Measurements from ENCODE around the gene GLRA3. TPM values are rescaled to one million over a fixed set of nuclear protein-coding genes. Genes with fewer than 3 reads are reported as not detected.

Gene GLRA3
- polyA plus RNA-seq, 1 donor from 2014 or later: 0.76 TPM

- no peaks in the 10 kb centered on the region for H3K36me3 ChIP-seq (ENCODE audit: insufficient read depth, low read length)
- H3K4me2 ChIP-seq (ENCODE audit: low read length): no peak overlapping the region
- H3K27me3 ChIP-seq (ENCODE audit: insufficient read depth, low read depth, low read length): no peaks in the 10 kb centered on the region
- H3K9ac ChIP-seq (ENCODE audit: low read length): no peak overlapping the region
- no peak overlapping the region for H2AFZ ChIP-seq (ENCODE audit: low read depth, low read length)
- no peak overlapping the region for H3K27ac ChIP-seq (ENCODE audit: low read length)
- H3K79me2 ChIP-seq (replicated peaks; ENCODE audit: insufficient read depth, low read length): no peaks in the 10 kb centered on the region
- H3K4me3 ChIP-seq (ENCODE audit: low read length): no peak overlapping the region
- TF ChIP-seq RAD21 (conservative IDR thresholded peaks at IDR 0.05) (no peak), REST (IDR thresholded peaks at IDR 0.05; ENCODE audit: borderline replicate concordance) (no peak), CTCF (IDR thresholded peaks at IDR 0.05; ENCODE audit: poor library complexity, severe bottlenecking) (no peak), MXI1 (conservative IDR thresholded peaks at IDR 0.05; ENCODE audit: poor library complexity, severe bottlenecking) (no peak), EP300 (conservative IDR thresholded peaks at IDR 0.05; ENCODE audit: poor library complexity, severe bottlenecking) (no peak), EZH2 (IDR thresholded peaks at IDR 0.05; ENCODE audit: borderline replicate concordance, insufficient read depth, low read length, poor library complexity, severe bottlenecking) (no peak), SMC3 (conservative IDR thresholded peaks at IDR 0.05; ENCODE audit: poor library complexity) (no peak), POLR2AphosphoS5 (IDR thresholded peaks at IDR 0.05) (no peak), TAF1 (IDR thresholded peaks at IDR 0.05; ENCODE audit: low read depth) (no peak)
- no peaks in the 10 kb centered on the region for H3K9me2 ChIP-seq (ENCODE audit: insufficient read depth, low read length)
- H4K20me1 ChIP-seq (ENCODE audit: insufficient read depth): no peaks in the 10 kb centered on the region
- H3K9me3 ChIP-seq (ENCODE audit: low read length): no peaks in the 10 kb centered on the region
- no peaks in the 10 kb centered on the region for H3F3A ChIP-seq (ENCODE audit: insufficient read depth, low read length, poor library complexity, severe bottlenecking)
These were observed 142.2 kb downstream of the GLRA3 start for GRCh38 chr4:174686826-174687225.

GRCh38 chr4:174681723-174682300 is 147.2 kb downstream of the GLRA3 start:
- H3K27ac ChIP-seq (ENCODE audit: low read length): no peak overlapping the region
- no peaks in the 10 kb centered on the region for H3K9me3 ChIP-seq (ENCODE audit: low read length)
- H4K20me1 ChIP-seq (ENCODE audit: insufficient read depth): no peaks in the 10 kb centered on the region
- TF ChIP-seq EP300 (conservative IDR thresholded peaks at IDR 0.05; ENCODE audit: poor library complexity, severe bottlenecking): no peak
- no peak for TF ChIP-seq RAD21 (conservative IDR thresholded peaks at IDR 0.05)
- no peak for TF ChIP-seq TAF1 (IDR thresholded peaks at IDR 0.05; ENCODE audit: low read depth)
- TF ChIP-seq SMC3 (conservative IDR thresholded peaks at IDR 0.05; ENCODE audit: poor library complexity): no peak
- TF ChIP-seq CTCF (IDR thresholded peaks at IDR 0.05; ENCODE audit: poor library complexity, severe bottlenecking): no peak
- TF ChIP-seq POLR2AphosphoS5 (IDR thresholded peaks at IDR 0.05): no peak
- no peak for TF ChIP-seq EZH2 (IDR thresholded peaks at IDR 0.05; ENCODE audit: borderline replicate concordance, insufficient read depth, low read length, poor library complexity, severe bottlenecking)
- TF ChIP-seq MXI1 (conservative IDR thresholded peaks at IDR 0.05; ENCODE audit: poor library complexity, severe bottlenecking): no peak
- no peak for TF ChIP-seq REST (IDR thresholded peaks at IDR 0.05; ENCODE audit: borderline replicate concordance)
- H3K4me3 ChIP-seq (ENCODE audit: low read length): no peak overlapping the region
- H3K9ac ChIP-seq (ENCODE audit: low read length): no peak overlapping the region
- no peaks in the 10 kb centered on the region for H3K36me3 ChIP-seq (ENCODE audit: insufficient read depth, low read length)
- no peak overlapping the region for H3K4me2 ChIP-seq (ENCODE audit: low read length)
- H3K27me3 ChIP-seq (ENCODE audit: insufficient read depth, low read depth, low read length): no peaks in the 10 kb centered on the region
- no peaks in the 10 kb centered on the region for H3K9me2 ChIP-seq (ENCODE audit: insufficient read depth, low read length)
- no peaks in the 10 kb centered on the region for H3F3A ChIP-seq (ENCODE audit: insufficient read depth, low read length, poor library complexity, severe bottlenecking)
- H2AFZ ChIP-seq (ENCODE audit: low read depth, low read length): no peak overlapping the region
- no peaks in the 10 kb centered on the region for H3K79me2 ChIP-seq (replicated peaks; ENCODE audit: insufficient read depth, low read length)
